PC-9 (cell line): Measurements from ENCODE around the gene MTF2. TPM values are rescaled to one million over a fixed set of nuclear protein-coding genes. Genes with fewer than 3 reads are reported as not detected.

Source experiments
- BruUV-seq: library from RNA; stranded (reverse); fragments of 400-500 nt; replicated peaks from 2 replicates; lab custom pipeline; 2021; lab: Mats Ljungman, UMichigan
- CTCF ChIA-PET: fragments of 300-600 bp; sonication (Branson Sonifier 250); formaldehyde crosslinking; loops from one replicate; lab custom pipeline; 2022; ENCODE audit warnings: antibody characterized with exemption; lab: Charles Lee
- POLR2A ChIA-PET: fragments of 300-600 bp; sonication (Branson Sonifier 250); formaldehyde crosslinking; loops from one replicate; lab custom pipeline; 2022; ENCODE audit warnings: antibody characterized with exemption; ENCODE audit not compliant: unreplicated experiment; lab: Charles Lee
- DNase-seq, 2 experiments: peaks; one replicate each; pipeline versions ENCODE4 v3.0.0 to v3.0.0-alpha.2; 2015 to 2022; ENCODE audit warnings: mixed read lengths in 1 of 2
- H2AFZ ChIP-seq: fragments of 200-600 bp; sonication (generic); 2 replicates; pipeline ENCODE4 v1.8.1; 2017; ENCODE audit warnings: antibody characterized with exemption
- H3F3A ChIP-seq: fragments of 200-600 bp; sonication (generic); 2 replicates; pipeline ENCODE4 v1.8.1; 2017; ENCODE audit warnings: antibody characterized with exemption, mild to moderate bottlenecking, low read depth; ENCODE audit not compliant: insufficient read depth
- H3K27ac ChIP-seq: fragments of 200-600 bp; sonication (generic); 2 replicates; pipeline ENCODE4 v1.6.1; 2016; ENCODE audit warnings: mixed run types
- H3K27me3 ChIP-seq: fragments of 200-600 bp; sonication (generic); 2 replicates; pipeline ENCODE4 v1.6.1; 2016; ENCODE audit warnings: low read depth, mixed run types; ENCODE audit not compliant: insufficient read depth
- H3K36me3 ChIP-seq: fragments of 200-600 bp; sonication (generic); 2 replicates; pipeline ENCODE4 v1.6.1; 2016; ENCODE audit warnings: low read depth, mixed run types
- H3K4me1 ChIP-seq: fragments of 200-600 bp; sonication (generic); replicated peaks from 2 replicates; pipeline ENCODE4 v1.6.1; 2016; ENCODE audit warnings: mixed run types; ENCODE audit not compliant: insufficient read depth
- H3K4me2 ChIP-seq: fragments of 200-600 bp; sonication (generic); 2 replicates; pipeline ENCODE4 v1.6.1; 2017; ENCODE audit warnings: mixed run types
- H3K4me3 ChIP-seq: fragments of 200-600 bp; sonication (generic); 2 replicates; pipeline ENCODE4 v1.6.1; 2016; ENCODE audit warnings: mixed run types
- H3K79me2 ChIP-seq: fragments of 200-600 bp; sonication (generic); 2 replicates; pipeline ENCODE4 v1.6.1; 2017; ENCODE audit warnings: low read depth, mixed run types
- H3K9me2 ChIP-seq: fragments of 200-600 bp; sonication (generic); 2 replicates; pipeline ENCODE4 v1.8.1; 2017; ENCODE audit warnings: mild to moderate bottlenecking; ENCODE audit not compliant: insufficient read depth
- H3K9me3 ChIP-seq: fragments of 200-600 bp; sonication (generic); 2 replicates; pipeline ENCODE4 v1.8.1; 2016; ENCODE audit warnings: low read depth; ENCODE audit not compliant: insufficient read depth
- H4K20me1 ChIP-seq: fragments of 200-600 bp; sonication (generic); 2 replicates; pipeline ENCODE4 v1.8.1; 2017; ENCODE audit not compliant: insufficient read depth
- CTCF ChIP-seq: fragments of 200-600 bp; sonication (generic); conservative IDR thresholded peaks from 2 replicates; pipeline ENCODE4 v1.6.1; 2017; ENCODE audit warnings: mixed run types, antibody characterized with exemption, mild to moderate bottlenecking, moderate library complexity
- EZH2 ChIP-seq: fragments of 200-600 bp; sonication (generic); IDR thresholded peaks from 2 replicates; pipeline ENCODE4 v1.8.0; 2017; ENCODE audit warnings: antibody characterized with exemption, low read depth
- intact Hi-C: fragments of 100-400 bp; cut with micrococcal nuclease; formaldehyde crosslinking; loops from one replicate; pipeline ENCODE4 v1.10.0; 2022; ENCODE audit not compliant: unreplicated experiment
- total RNA-seq: library from RNA; stranded (reverse); gene quantifications from 2 replicates; pipeline ENCODE4 v1.2.3, GENCODE V29; 2021

The MTF2 gene
- total RNA-seq, 1 experiment from 2014 or later, result 31.7 TPM

GRCh38 chr1:93137604-93138292 is 58.7 kb downstream of the MTF2 start:
- Histone ChIP-seq H3K36me3 (peaks cover 47% of the 10 kb centered on the region), H3K27me3 (no peaks in the 10 kb centered on the region), H3K4me3 (no peak overlapping the region), H3K27ac (no peak overlapping the region; the same call in 1 of the 2 replicates), H3K9me2 (no peaks in the 10 kb centered on the region), H3F3A (peaks cover 28% of the 10 kb centered on the region), H4K20me1 (no peaks in the 10 kb centered on the region; the same call in 1 of the 2 replicates), H3K4me2 (no peak overlapping the region), H3K9me3 (no peaks in the 10 kb centered on the region), H3K79me2 (no peaks in the 10 kb centered on the region; the same call in 1 of the 2 replicates), H3K4me1 (no peaks in the 10 kb centered on the region), H2AFZ (no peak overlapping the region)
- BruUV-seq, result no TSS peak
- intact Hi-C loops, result no loop called here
- CTCF ChIA-PET, result no interaction called here
- no peak for TF ChIP-seq CTCF
- no peak for TF ChIP-seq EZH2
- no peak for DNase-seq
- POLR2A ChIA-PET, result no interaction called here

GRCh38 chr1:93140106-93140505 is 61.0 kb downstream of the MTF2 start:
- Histone ChIP-seq H3K4me3 (no peak overlapping the region), H3F3A (peaks cover 28% of the 10 kb centered on the region), H4K20me1 (no peaks in the 10 kb centered on the region; the same call in 1 of the 2 replicates), H3K27me3 (no peaks in the 10 kb centered on the region), H3K79me2 (no peaks in the 10 kb centered on the region; the same call in 1 of the 2 replicates), H3K36me3 (peaks cover 37% of the 10 kb centered on the region), H3K4me1 (no peaks in the 10 kb centered on the region), H2AFZ (no peak overlapping the region), H3K27ac (peak overlapping the region; percentile 3; the same call in 1 of the 2 replicates), H3K9me3 (no peaks in the 10 kb centered on the region), H3K4me2 (no peak overlapping the region), H3K9me2 (no peaks in the 10 kb centered on the region)
- BruUV-seq, result no TSS peak
- TF ChIP-seq CTCF (no peak), EZH2 (no peak)
- CTCF ChIA-PET, result no interaction called here
- no peak for DNase-seq
- intact Hi-C loops, result no loop called here
- POLR2A ChIA-PET, result no interaction called here

GRCh38 chr1:93142161-93142560 is 63.1 kb downstream of the MTF2 start:
- CTCF ChIA-PET, result no interaction called here
- no peak for DNase-seq

More at GRCh38 chr1:93142161-93142560, 63.1 kb downstream of the MTF2 start:
- H3F3A ChIP-seq, result peaks cover 31% of the 10 kb centered on the region
- no TSS peak for BruUV-seq
- no peaks in the 10 kb centered on the region for H3K9me2 ChIP-seq
- peaks cover 18% of the 10 kb centered on the region for H3K36me3 ChIP-seq
- no peak for TF ChIP-seq CTCF
- TF ChIP-seq EZH2, result no peak
- no peaks in the 10 kb centered on the region for H3K27me3 ChIP-seq
- no peak overlapping the region for H3K4me3 ChIP-seq
- POLR2A ChIA-PET, result no interaction called here
- no peaks in the 10 kb centered on the region for H3K9me3 ChIP-seq
- H3K79me2 ChIP-seq, result no peaks in the 10 kb centered on the region; the same call in 1 of the 2 replicates
- H3K4me1 ChIP-seq, result no peaks in the 10 kb centered on the region
- H2AFZ ChIP-seq, result no peak overlapping the region
- no peaks in the 10 kb centered on the region for H4K20me1 ChIP-seq
- no peak overlapping the region for H3K4me2 ChIP-seq
- no peak overlapping the region for H3K27ac ChIP-seq
- intact Hi-C loops, result no loop called here
